ENCODE data around the gene GALNS.

DNA sequence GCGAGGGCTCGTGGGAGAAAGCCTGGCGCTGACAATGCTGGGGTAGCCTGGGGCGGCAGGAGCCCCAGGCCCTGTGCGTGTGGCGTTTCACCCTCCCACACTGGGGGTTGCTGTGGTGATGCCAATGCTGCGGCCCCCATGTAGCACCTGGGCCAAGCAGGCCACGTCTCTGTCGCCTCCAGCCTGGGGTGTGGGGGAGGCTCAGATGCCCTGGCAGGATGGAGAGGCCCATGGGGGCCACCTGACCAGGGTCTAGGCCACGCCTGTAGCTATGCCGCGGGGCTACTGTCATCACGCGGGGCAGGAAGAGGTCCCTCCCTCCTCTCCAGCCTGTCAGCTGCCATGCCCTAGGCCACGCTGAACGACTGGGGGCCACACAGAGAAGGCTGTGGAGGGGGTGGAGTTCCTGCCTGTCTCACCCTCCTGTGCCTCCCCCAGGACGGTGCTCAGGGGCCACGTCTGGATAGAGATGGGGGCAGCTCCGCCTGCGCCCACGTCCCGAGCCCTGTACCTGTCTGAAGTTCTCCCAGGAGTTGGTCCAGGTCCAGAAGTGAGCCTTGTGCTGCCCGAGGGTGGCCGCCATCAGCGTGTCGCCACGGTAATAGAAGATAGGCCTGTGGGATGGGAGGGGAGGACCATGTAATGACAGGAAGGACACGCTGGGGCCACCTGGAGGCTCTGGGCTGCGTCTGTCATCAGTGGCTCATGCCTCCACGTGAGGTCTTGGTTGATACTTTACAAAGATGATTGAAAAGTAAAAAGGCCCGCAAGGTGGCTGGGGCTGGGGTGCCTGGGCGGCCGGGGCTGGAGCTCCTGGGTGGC, 32.3 kb downstream of the GALNS start:
- TF ChIP-seq, protein P1, sequence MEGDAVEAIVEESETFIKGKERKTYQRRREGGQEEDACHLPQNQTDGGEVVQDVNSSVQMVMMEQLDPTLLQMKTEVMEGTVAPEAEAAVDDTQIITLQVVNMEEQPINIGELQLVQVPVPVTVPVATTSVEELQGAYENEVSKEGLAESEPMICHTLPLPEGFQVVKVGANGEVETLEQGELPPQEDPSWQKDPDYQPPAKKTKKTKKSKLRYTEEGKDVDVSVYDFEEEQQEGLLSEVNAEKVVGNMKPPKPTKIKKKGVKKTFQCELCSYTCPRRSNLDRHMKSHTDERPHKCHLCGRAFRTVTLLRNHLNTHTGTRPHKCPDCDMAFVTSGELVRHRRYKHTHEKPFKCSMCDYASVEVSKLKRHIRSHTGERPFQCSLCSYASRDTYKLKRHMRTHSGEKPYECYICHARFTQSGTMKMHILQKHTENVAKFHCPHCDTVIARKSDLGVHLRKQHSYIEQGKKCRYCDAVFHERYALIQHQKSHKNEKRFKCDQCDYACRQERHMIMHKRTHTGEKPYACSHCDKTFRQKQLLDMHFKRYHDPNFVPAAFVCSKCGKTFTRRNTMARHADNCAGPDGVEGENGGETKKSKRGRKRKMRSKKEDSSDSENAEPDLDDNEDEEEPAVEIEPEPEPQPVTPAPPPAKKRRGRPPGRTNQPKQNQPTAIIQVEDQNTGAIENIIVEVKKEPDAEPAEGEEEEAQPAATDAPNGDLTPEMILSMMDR (IDR thresholded peaks at IDR 0.05) = no peak
- no peak for TF ChIP-seq POLR2A (IDR thresholded peaks at IDR 0.05)

All from heart left ventricle (tissue), 13 donors.